Cardiac septum (tissue), 1 donor: ENCODE results near the gene BCL7A. TPM values are rescaled to one million over a fixed set of nuclear protein-coding genes. Genes with fewer than 3 reads are reported as not detected.
A peak's percentile ranks its signal among the peaks of the same experiment; 100 is the strongest.

Experiments used
- DNase-seq: peaks from one replicate; pipeline ENCODE4 v3.0.0-alpha.2; 2020; ENCODE audit warnings: low spot score
- intact Hi-C: fragments of 100-400 bp; cut with DNase I; formaldehyde crosslinking; loops from one replicate; pipeline ENCODE4 v1.14.0; 2022
- total RNA-seq: library from RNA; stranded (reverse); fragmentation: NEBNext Ultra II Directional; extraction: Animal tissue kit (Norgen Biotek cat#: 25700); gene quantifications from one replicate; pipeline ENCODE4 v1.2.1, GENCODE V29; 2021
- donor health status: DM: no; HTN: no; CAD: no.

The BCL7A gene
- total RNA-seq, 1 donor from 2014 or later = 18.2 TPM

DNA sequence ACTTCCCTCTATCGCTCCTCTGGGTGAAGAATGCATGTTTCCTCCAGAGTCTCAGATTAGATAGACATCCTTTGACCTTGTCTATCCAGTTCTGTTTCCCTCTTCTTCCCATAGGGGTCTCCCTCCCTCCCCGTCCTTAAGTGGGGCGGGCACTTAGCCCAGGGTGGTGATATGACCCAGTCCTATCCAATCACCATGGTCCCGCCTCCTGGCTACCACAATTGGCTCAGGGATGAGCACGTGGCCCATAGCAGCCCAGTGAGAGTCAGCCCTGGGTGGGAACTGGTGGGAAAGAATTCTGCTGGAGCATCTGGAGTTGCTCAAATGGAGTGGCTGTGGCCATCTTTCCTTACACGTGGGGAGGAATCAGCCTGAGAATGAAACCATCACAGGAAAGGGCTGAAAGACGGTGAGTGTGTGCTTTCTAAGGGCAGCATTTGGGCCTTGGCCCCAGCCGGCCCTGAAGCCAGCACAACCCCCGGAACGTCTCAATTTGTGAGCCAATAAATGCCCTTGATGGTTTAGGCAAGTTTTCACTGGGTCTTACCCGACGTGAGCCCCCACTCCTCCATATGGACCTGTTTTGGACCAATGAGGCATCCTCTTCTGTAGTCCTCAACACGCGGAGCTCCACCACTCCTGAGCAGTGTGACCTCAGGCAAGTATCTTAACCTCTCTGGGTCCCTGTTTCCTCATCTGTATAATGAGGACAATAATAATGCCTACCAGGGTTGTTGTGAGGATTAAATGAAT lies 42.5 kb downstream of the BCL7A start:
- DNase-seq = peak; percentile 89
- intact Hi-C loops = no loop called here

DNA sequence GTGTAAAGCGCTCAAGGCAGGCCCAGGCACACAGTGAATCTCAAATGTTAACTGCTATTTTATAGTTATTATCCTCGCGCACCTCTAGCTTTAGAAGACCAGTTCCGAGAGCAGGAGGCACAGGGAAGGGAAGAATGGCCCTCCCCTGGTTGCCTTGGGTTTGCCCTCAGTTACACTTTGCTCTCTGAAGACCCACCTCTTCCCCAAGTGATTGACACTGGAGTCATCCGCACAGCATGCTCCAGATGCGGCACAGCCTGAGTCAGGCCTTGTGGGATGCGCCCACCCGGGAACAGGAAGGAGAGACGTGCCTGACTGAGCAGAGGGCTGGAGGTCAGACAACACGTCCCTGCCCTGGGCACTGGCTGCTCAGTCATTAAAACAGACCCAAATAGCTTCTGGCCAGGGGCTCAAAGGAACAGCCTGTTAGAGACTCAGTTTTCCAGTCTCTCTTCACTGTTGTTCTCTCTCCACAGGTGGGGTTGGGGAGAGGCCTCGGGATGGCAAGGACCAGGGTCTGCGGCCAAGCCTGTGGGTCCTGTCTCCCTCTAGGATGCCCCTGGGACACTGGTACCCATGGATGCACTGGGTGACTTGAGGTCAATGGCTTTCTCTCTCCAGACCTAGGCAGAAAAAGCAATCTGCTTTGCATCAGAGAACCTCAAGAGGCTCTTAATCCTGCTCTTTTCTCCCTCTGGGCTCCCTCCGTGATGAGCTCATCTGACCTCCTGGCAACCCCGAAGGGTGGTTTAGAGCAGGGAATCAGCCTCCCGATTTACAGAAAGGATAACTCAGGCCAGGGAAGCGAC lies 43.3 kb downstream of the BCL7A start:
- DNase-seq = no peak
- intact Hi-C loops = no loop called here

DNA sequence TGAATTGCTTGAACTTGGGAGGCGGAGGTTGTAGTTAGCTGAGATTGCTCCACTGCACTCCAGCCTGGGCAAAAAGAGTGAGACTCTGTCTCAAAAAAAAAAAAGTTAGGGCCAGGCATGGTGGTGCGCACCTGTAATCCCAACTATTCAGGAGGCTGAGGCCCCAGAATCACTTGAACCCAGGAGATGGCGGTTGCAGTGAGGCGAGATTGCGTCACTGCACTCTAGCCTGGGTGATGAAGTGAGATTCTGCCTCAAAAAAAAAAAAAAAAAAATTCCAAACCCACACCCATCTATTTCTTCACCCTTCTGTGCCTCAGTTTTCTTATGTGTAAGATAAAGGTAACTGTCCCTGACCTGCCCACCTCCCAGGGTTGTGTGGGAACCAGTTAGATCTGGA lies 45.9 kb downstream of the BCL7A start:
- intact Hi-C loops = no loop called here
- DNase-seq = no peak

DNA sequence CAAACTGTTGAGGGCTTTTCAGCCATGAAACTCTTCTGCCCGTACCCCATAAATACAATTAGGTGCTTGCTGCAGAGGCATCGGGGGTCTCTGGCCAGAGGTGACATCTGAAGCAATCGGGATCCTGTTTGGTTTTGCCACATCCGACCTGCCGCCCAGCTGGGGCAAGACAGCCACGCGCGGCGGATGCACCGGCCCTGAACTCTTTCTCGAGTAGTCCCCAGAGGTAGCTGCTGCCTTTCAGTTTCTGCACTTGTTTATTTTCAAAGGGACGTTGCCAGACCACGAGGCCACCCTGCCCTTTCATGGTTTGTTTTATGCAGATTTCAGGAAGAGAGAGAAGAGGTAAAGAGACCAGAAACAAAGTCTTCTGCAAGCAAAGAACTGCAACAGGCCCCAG lies 46.3 kb downstream of the BCL7A start:
- intact Hi-C loops = no loop called here
- no peak for DNase-seq

DNA sequence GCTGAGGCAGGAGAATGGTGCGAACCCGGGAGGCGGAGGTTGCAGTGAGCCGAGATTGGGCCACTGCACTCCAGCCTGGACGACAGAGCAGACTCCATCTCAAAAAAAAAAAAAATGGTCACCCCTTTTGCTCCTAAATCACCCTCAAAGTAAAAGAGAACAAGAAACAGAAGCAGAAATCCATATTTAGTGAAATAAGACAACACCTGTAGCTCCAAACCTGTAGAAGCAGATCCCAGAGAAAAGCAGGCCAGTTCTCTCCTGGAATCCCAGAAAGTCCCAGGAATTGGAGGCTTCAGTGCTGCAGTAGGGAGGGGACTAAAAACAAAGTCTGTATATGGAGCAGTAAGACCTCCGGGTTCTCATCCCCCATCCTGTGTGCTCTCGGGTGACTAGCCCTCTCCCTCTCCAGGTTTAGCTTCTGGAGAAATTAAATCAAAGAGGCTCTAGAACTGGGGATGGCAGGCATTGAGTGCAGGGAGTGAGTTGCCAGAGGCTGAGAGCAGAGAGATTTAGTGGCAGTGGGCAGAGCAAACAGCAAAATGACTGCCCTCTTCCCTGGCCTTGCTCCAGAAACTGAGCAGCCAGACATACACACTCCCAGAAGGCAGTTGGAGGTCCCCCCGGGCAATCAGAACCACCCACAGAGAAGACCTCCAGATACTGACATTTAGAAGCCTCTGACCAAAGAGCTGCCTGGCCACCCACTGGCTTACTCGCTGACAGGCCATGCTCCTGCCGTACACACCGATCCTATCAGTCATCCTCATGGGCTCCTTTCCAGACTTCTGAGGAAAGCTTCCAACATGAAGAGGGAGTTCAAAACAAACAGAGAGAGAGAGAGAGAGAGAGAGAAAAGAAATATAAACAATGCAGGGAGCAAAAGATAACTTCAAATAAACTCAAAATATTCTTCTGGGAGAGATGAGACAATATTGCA lies 50.6 kb downstream of the BCL7A start:
- intact Hi-C loops = no loop called here
- DNase-seq = no peak

DNA sequence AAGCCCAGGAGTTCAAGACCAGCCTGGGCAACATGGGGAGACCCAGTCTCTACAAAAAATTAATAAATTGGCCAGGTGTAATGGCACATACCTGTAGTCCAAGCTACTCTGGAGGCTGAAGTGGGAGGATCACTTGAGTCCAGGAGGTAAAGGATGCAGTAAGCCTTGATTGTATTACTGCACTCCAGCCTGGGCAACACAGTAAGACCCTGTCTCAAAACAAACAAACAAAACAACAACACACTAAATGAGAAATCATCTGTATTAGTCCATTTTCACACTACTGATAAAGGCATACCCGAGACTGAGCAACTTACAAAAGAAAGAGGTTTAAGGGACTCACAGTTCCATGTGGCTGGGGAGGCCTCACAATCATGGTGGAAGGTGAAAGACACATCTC lies 52.1 kb downstream of the BCL7A start:
- intact Hi-C loops = no loop called here
- no peak for DNase-seq

DNA sequence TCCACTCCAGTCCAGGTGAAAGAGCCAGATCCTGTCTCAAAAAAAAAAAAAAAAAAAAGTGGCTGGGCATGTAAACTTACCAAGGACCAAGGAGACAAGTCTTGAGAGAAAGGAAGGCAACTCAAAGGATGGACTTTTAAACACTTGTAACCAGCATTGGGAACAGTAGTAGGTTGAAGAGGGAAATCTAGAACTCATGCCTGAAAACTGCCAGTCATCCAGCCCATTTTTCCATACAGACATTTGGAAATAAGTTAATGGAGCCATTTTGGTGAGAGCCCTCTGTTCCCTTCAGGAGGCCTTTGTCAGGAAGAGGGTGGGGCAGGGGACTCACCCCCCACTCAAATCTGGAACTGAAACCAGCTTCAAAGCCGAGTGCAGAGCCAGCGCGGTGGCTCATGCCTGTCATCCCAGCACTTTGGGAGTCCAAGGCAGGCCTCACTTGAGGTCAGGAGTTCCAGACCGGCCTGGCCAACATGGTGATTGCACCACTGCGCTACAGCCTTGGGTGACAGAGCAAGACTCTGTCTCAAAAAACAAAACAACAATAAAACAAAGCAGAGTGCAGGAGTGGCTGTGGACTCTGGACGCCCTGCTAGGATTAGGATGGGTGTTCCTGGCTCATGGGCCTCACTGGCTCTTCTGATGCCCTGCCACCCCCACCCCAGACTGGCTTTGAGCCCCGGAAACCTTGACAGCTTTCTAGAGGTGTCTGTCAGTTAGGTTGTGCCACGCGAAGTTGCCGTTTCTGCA lies 55.2 kb downstream of the BCL7A start:
- intact Hi-C loops = no loop called here
- no peak for DNase-seq

DNA sequence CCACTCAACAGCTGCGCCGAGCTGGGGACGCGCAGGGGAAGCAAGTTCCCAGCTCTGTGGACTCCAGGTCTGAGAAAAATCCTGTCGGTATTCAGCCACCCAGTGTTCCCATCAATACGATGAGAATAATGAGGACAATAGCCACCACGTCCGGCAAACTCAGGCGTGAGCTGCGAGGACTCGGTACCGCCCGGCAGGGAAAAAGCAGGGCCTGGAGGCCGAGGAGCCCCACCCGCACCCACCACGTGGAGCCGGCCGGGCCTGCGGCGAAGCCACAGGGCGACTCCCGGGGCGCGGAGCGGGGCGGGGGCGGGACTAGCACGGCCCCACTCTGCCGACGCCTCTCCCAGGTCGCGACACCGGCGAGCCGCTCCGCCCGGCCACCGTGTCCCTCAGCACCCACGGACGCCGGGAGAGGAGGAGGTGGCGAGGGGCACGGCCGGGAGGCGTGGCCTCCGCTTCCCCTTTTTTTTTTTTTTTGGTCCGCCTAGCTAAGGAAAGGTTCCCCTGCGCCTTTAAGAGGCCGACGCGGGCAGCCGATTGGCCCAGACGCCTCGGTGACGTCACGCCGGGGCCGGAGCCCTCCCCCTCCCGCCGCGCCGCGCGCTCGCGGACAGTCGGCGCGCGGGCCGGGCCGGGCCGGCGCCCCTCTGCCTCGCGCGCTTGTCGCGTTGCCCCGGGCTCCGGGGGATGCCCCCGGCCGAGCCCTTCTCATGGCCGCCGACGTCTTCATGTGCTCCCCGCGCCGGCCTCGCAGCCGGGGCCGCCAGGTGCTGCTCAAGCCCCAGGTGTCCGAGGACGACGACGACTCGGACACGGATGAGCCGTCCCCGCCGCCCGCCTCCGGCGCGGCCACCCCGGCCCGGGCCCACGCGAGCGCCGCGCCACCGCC lies 56.7 kb downstream of the BCL7A start, which contains the start of gene MLXIP:
TSS of gene MLXIP (plus strand) at position 616 of the 892 bp plus-strand sequence. CDS start at position 714, 98 bp downstream.
- DNase-seq = peak; percentile 97
- intact Hi-C loops = loop anchor here (2.0 kb wide), 1 partner anchor 20 kb away; no protein-coding TSS in a partner anchor

DNA sequence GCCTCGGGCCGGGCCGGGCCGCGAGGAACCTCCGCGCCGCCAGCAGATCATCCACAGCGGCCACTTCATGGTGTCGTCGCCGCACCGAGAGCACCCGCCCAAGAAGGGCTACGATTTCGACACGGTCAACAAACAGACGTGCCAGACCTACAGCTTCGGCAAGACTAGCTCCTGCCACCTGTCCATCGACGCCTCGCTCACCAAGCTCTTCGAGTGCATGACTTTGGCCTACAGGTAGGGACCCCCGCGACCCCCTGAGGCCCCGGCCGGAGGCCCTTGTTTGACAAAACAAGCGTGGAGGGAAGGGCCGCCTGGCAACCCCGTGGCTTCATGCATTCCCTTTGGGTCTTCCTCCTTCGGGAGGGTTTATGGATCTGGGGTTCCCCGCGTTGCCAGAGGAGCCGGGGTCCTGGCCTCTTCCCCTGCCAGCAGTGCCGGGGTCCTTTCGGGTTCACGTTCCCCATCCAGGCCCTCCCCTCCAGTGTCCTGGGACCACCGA lies 57.4 kb downstream of the BCL7A start:
- DNase-seq = no peak
- intact Hi-C loops = loop anchor here (2.0 kb wide), 1 partner anchor 20 kb away; no protein-coding TSS in a partner anchor

DNA sequence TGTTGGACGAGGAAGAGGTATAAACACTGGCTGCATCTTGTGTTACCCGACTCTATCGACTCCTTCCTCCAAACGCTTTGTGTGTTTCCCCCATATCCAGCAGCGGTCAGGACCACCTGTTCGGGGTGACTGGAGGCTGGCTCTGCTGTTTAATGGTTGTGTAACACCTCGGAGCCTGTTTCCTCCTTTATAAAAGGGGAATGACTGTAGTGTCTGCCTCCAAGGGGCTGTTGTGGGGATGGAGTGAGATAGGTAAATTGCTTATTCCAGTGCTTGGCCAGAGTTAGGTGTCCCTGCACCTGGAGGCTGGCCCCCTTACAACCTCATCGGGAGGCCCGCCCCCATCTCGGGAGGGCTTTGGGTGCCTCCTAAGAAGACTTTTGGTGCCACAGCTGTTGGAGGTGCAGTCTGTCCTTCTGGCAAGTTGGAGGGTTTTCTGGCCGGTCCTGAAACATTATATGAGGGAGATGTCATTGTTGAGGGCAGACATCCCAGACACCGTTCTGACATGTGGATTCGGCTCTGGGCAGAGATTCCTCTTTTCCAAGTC lies 57.9 kb downstream of the BCL7A start:
- intact Hi-C loops = loop anchor here (2.0 kb wide), 1 partner anchor 19 kb away; no protein-coding TSS in a partner anchor
- no peak for DNase-seq

DNA sequence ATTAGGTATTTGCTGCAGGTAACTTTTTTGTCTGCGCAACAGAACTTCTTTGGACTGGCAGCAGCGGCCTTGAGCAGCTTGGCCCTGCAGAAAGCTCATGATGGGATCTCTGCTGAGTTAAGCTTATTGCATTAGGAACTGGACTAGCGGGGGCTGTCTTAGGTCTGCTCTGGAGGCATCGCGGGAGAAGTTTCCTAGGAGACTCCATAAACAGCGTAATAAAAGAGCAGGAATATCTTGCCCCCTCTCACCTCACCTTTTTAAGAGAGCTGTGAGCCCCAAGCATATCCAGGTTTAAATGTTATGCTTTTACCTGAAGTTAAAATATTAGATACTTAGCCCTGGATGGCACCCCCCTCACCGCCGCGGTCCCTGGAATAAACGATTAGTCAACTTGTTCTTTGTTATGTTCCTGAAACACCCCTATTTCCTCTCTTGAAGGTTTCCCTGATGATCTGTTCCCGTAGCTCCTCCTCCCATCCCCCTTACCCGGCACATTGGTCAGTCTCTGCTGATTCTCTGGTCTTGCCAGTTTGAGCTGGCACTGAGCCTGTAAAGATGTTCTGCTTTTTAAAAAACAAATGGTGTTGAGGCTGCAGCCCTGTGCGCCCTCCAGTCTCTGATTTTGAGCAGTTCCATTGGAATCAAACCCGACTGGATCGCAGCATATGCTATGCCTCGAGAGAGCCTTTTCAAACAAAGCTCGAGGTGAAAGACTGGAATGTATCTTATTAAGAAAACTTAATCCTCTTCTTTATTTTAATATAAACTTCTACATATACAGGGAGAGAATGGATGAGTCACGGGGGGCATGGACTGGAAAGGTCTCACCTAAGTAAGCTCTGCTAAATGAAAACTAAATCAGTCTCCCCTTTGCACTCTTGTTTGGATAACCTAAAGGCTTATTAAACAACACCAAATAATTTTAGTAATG lies 58.7 kb downstream of the BCL7A start:
- no peak for DNase-seq
- intact Hi-C loops = loop anchor here (1.0 kb wide), 1 partner anchor 43 kb away; no protein-coding TSS in a partner anchor

DNA sequence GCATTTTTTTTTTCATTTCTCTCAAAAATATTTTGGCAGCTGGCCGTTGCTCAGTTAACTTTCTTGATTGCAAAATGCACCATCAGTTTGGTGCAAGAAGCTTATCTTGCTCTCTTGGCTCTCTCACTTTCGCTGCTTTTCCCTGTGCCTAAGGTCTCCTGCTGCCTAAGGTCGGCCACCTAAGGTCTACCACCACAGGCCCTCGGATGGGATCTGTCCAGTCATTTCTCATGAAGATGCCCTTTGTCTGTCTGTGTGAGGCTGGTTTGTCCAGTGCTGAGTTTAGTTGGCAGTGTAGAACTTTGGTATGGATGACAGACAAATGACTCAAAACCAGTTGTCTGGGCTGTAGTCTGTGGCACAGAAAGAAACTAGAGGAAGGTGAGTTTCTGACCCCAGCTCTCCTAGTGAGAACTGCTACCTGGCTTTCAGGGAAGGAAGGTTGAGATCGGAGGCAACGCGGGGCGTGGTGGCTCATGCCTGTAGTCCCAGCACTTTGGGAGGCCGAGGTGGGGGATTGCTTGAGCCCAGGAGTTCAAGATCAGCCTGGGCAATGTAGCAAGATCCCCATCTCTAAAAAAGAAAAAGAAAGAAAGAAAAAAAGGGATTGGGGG lies 59.5 kb downstream of the BCL7A start:
- DNase-seq = no peak

DNA sequence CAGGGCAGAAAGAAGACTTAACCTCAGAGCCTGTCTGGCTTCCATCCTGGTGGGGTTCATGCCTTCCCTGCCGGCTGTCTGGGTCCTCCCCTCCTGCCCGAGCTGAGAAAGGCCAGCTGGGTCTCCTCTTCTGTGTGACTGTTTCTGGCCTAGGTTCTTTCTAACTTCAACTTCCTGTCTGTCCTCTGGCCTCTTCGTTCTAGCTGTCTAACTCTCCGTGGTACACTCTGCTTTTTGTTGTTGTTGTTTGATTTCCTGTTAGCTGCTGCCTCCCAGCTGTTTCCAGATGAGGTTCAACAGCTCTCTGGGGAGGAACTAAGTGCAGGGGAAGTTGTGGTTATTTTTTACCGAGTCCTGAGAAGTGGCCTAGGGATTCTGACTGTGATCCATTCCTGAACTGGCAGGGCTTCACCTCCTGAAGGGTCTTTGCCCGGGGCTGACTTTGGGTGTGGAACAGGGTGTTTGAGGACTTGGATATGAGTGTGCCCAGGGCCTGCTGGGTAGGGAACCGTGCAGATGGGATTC lies 60.1 kb downstream of the BCL7A start:
- intact Hi-C loops = loop anchor here (1.0 kb wide), 1 partner anchor 42 kb away; no protein-coding TSS in a partner anchor
- no peak for DNase-seq

More for the DNA sequence above, 59.5 kb downstream of the BCL7A start:
- intact Hi-C loops = loop anchor here (1.0 kb wide), 1 partner anchor 42 kb away; no protein-coding TSS in a partner anchor

DNA sequence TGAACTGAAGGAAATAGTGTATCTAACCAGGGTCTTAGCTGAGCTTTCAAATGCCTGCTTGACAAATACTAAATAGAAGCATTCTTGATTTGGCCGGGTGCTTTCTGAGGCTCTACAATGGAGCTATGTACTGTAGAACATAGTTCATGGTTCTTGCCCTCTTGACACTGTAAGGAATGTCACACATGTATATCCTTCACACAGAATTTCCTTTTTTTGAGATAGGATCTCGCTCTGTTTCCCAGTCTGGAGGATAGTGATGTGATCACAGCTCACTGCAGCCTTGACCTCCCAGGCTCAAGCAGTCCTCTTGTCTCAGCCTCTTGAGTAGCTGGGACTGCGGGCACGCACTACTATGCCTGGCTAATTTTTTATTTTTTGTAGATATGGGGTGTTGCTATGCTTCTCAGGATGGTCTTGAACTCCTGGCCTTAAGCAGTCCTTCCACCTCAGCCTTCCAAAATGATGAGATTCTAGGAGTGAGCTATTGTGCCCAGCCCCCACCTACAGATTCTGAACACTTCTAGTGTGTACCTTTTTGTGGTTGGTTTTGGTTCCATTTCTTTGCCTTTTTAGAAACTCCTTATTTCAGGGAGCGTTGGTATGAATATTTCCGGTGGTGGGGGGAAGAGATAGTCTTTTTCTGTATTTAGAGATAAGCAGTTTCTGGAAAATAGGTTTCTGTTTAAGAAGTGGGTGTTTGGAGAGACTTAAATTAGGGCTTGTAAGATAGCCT lies 61.1 kb downstream of the BCL7A start:
- intact Hi-C loops = no loop called here
- DNase-seq = no peak

DNA sequence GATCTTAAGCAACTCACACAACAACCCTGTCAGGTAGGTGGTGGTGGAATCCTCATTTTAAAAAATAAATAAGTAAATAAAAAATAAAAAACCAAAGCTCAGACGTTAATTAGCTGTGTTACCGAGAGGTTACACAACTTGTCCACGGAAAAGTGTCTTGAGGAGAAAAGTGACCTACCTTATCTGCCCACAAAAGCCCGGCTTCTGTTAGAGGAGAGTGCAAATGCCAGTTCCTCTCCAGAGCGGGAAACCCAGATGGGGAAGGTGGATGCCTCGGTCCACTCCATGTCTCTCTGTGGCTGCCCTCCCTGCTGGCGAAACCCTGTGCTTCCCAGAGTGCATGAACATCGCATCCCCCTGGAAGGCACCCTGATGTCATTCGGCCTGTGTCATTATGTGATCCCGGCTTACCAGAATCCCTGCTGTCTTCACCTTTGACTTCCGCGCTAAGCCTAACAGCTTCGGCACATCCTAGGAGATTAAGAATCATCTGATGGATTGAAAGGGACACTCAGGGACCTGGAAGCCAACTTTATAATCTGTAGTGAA lies 63.2 kb downstream of the BCL7A start:
- intact Hi-C loops = no loop called here
- no peak for DNase-seq
